ENCODE data around the gene GALNT8. TPM values are rescaled to one million over a fixed set of nuclear protein-coding genes. Genes with fewer than 3 reads are reported as not detected.

The GALNT8 gene
- total and polyA plus RNA-seq, 2 of the 8 experiments (the other 6 are each of a cell fraction or from before 2014, with no cell fraction given): 4.7 to 8.3 TPM

GRCh38 chr12:4734625-4735340, 14.6 kb downstream of the GALNT8 start (continued):
- TF ChIP-seq CHD7 (IDR thresholded peaks at IDR 0.05; ENCODE audit: insufficient replicate concordance, low read length) (no peak), SP2 (IDR thresholded peaks at IDR 0.05; ENCODE audit: low read length) (no peak), KDM5A (IDR thresholded peaks at IDR 0.05; ENCODE audit: low read length) (no peak), PHF8 (conservative IDR thresholded peaks at IDR 0.05; ENCODE audit: low read depth, low read length) (no peak)

Measured in H1 (cell line).